Neural progenitor cell (in vitro differentiated cells): Measurements from ENCODE around the gene JAK3. TPM values are rescaled to one million over a fixed set of nuclear protein-coding genes. Genes with fewer than 3 reads are reported as not detected.
"Not testable (repeated sequence)": the region's sequence is repeated elsewhere in the genome, so short reads cannot be mapped to it uniquely, and the experiment has no call there.

ENCODE experiments used
- DNase-seq: peaks from one replicate; pipeline ENCODE4 v3.0.0-alpha.2; 2016; ENCODE audit warnings: low spot score
- H2AFZ ChIP-seq: fragments of 200-600 bp; sonication (generic); replicated peaks from 2 replicates; pipeline ENCODE4 v1.6.1; 2016; ENCODE audit warnings: antibody characterized with exemption
- H3F3A ChIP-seq: fragments of 200-600 bp; sonication (generic); 2 replicates; pipeline ENCODE4 v1.6.1; 2016; ENCODE audit warnings: antibody characterized with exemption, low read depth
- H3K27ac ChIP-seq: fragments of 200-600 bp; sonication (generic); 2 replicates; pipeline ENCODE4 v1.5.1; 2016; ENCODE audit warnings: mild to moderate bottlenecking
- H3K27me3 ChIP-seq: fragments of 200-600 bp; sonication (generic); 2 replicates; pipeline ENCODE4 v1.6.1; 2016; ENCODE audit warnings: mild to moderate bottlenecking, moderate library complexity
- H3K36me3 ChIP-seq: fragments of 200-600 bp; sonication (generic); 2 replicates; pipeline ENCODE4 v1.5.1; 2016
- H3K4me1 ChIP-seq: fragments of 200-600 bp; sonication (generic); 2 replicates; pipeline ENCODE4 v1.6.1; 2016; ENCODE audit warnings: mixed run types
- H3K4me2 ChIP-seq: fragments of 200-600 bp; sonication (generic); 2 replicates; pipeline ENCODE4 v1.6.1; 2016
- H3K4me3 ChIP-seq: fragments of 200-600 bp; sonication (generic); 2 replicates; pipeline ENCODE4 v1.5.1; 2016
- H3K79me2 ChIP-seq: fragments of 200-600 bp; sonication (generic); 2 replicates; pipeline ENCODE4 v1.6.1; 2016; ENCODE audit warnings: low read depth
- H3K9ac ChIP-seq: fragments of 200-600 bp; sonication (generic); 2 replicates; pipeline ENCODE4 v1.6.1; 2016
- H3K9me3 ChIP-seq: fragments of 200-600 bp; sonication (generic); 2 replicates; pipeline ENCODE4 v1.5.1; 2016; ENCODE audit warnings: low read depth
- H4K20me1 ChIP-seq: fragments of 200-600 bp; sonication (generic); 2 replicates; pipeline ENCODE4 v1.6.1; 2016; ENCODE audit warnings: low read depth
- H3K27ac Mint-ChIP-seq: 3 replicates; pipeline ENCODE4 v1.8.0; 2021; ENCODE audit warnings: mixed read lengths
- H3K27me3 Mint-ChIP-seq: 2 replicates; pipeline ENCODE4 v1.8.0; 2022; ENCODE audit warnings: low read depth, mild to moderate bottlenecking, inconsistent platforms, moderate library complexity, mixed read lengths; ENCODE audit not compliant: insufficient read depth
- H3K36me3 Mint-ChIP-seq: 3 replicates; pipeline ENCODE4 v1.8.0; 2021; ENCODE audit warnings: mixed read lengths
- H3K4me1 Mint-ChIP-seq: 3 replicates; pipeline ENCODE4 v1.8.0; 2021; ENCODE audit warnings: mixed read lengths
- H3K4me3 Mint-ChIP-seq: 3 replicates; pipeline ENCODE4 v1.8.0; 2021; ENCODE audit warnings: mild to moderate bottlenecking, moderate library complexity, mixed read lengths
- H3K9me3 Mint-ChIP-seq: 3 replicates; pipeline ENCODE4 v1.8.0; 2020; ENCODE audit warnings: mixed read lengths
- CTCF ChIP-seq: fragments of 200-600 bp; sonication (generic); IDR thresholded peaks from 2 replicates; pipeline ENCODE4 v1.5.1; 2017; ENCODE audit warnings: antibody characterized with exemption, mild to moderate bottlenecking
- EZH2 ChIP-seq: fragments of 200-600 bp; sonication (generic); IDR thresholded peaks from 2 replicates; pipeline ENCODE4 v1.6.1; 2017; ENCODE audit warnings: antibody characterized with exemption, mild to moderate bottlenecking, moderate library complexity
- EZH2phosphoT487 ChIP-seq: fragments of 200-600 bp; sonication (generic); IDR thresholded peaks from 2 replicates; pipeline ENCODE4 v1.6.1; 2017; ENCODE audit warnings: antibody characterized with exemption
- total RNA-seq: library from RNA; depleted of rRNA; stranded (reverse); fragments of >200 nt; gene quantifications from 2 replicates; pipeline ENCODE4 v1.2.3, GENCODE V29; 2015; ENCODE audit warnings: low replicate concordance

Gene JAK3
- total RNA-seq, 1 donor from 2014 or later: 3.4 TPM

- H3K4me1 ChIP-seq: no peaks in the 10 kb centered on the region
- Mint-ChIP-seq H3K36me3 (peaks cover 10% of the 10 kb centered on the region), H3K4me3 (no peak overlapping the region), H3K9me3 (no peaks in the 10 kb centered on the region), H3K27ac (no peak overlapping the region), H3K4me1 (peaks cover 9% of the 10 kb centered on the region), H3K27me3 (peaks cover 3% of the 10 kb centered on the region)
- no peak overlapping the region for H3K9ac ChIP-seq
- H3K36me3 ChIP-seq: no peaks in the 10 kb centered on the region
- H3K27me3 ChIP-seq: no peaks in the 10 kb centered on the region
- peak; percentile 59 for DNase-seq
- H3K9me3 ChIP-seq: no peaks in the 10 kb centered on the region
- no peak overlapping the region for H3K4me2 ChIP-seq
- H3K79me2 ChIP-seq: no peaks in the 10 kb centered on the region
- no peaks in the 10 kb centered on the region for H3F3A ChIP-seq
- H4K20me1 ChIP-seq: peaks cover 18% of the 10 kb centered on the region
- H3K27ac ChIP-seq: no peak overlapping the region
- H3K4me3 ChIP-seq: no peak overlapping the region
- no peak overlapping the region for H2AFZ ChIP-seq
- TF ChIP-seq EZH2phosphoT487 (no peak), EZH2 (no peak), CTCF (peak; percentile 79)
These were observed 63.4 kb downstream of the JAK3 start for GRCh38 chr19:17784201-17785008.

GRCh38 chr19:17783721-17784120, 64.1 kb downstream of the JAK3 start:
- H3K4me3 ChIP-seq, H3K27ac Mint-ChIP-seq, H3K9me3 ChIP-seq, H3K9ac ChIP-seq, H3K9me3 Mint-ChIP-seq, DNase-seq, H3K27me3 Mint-ChIP-seq, H3F3A ChIP-seq, H3K4me1 ChIP-seq, H3K27me3 ChIP-seq, H2AFZ ChIP-seq, H3K79me2 ChIP-seq, H3K36me3 ChIP-seq, H3K27ac ChIP-seq, H3K4me2 ChIP-seq, H3K4me3 Mint-ChIP-seq: not testable (repeated sequence)
- peaks cover 15% of the 10 kb centered on the region for H3K4me1 Mint-ChIP-seq
- peaks cover 18% of the 10 kb centered on the region for H4K20me1 ChIP-seq
- peaks cover 10% of the 10 kb centered on the region for H3K36me3 Mint-ChIP-seq

- Histone ChIP-seq H2AFZ (no peak overlapping the region), H3F3A (peaks cover 7% of the 10 kb centered on the region), H3K27ac (no peak overlapping the region), H3K9ac (no peak overlapping the region), H3K4me2 (no peak overlapping the region), H3K79me2 (no peaks in the 10 kb centered on the region), H4K20me1 (peaks cover 18% of the 10 kb centered on the region), H3K4me3 (no peak overlapping the region), H3K4me1 (peaks cover 5% of the 10 kb centered on the region), H3K27me3 (no peaks in the 10 kb centered on the region), H3K36me3 (no peaks in the 10 kb centered on the region), H3K9me3 (no peaks in the 10 kb centered on the region)
- H3K4me3 Mint-ChIP-seq: no peak overlapping the region
- TF ChIP-seq CTCF: no peak
- TF ChIP-seq EZH2: no peak
- TF ChIP-seq EZH2phosphoT487: no peak
- peaks cover 23% of the 10 kb centered on the region for H3K4me1 Mint-ChIP-seq
- no peaks in the 10 kb centered on the region for H3K9me3 Mint-ChIP-seq
- H3K36me3 Mint-ChIP-seq: peaks cover 10% of the 10 kb centered on the region
- peaks cover 7% of the 10 kb centered on the region for H3K27me3 Mint-ChIP-seq
- no peak overlapping the region for H3K27ac Mint-ChIP-seq
- no peak for DNase-seq
These were observed 67.0 kb downstream of the JAK3 start for GRCh38 chr19:17780781-17781180.
